DND-41 (cell line): ENCODE data around the gene SLC41A3.

Source experiments
- ATAC-seq: fragments of 200-7000 bp; cut with Tn5 transposase; 3 replicates; pipeline ENCODE4 v1.9.1; 2021; ENCODE audit warnings: low read depth; ENCODE audit not compliant: insufficient read depth
- DNase-seq: peaks from one replicate; pipeline ENCODE4 v3.0.0-alpha.2; 2020
- H2AFZ ChIP-seq: 2 replicates; pipeline ENCODE4 v1.6.0; 2012; ENCODE audit warnings: low read depth, low read length
- H3K27ac ChIP-seq: 2 replicates; pipeline ENCODE4 v1.5.1; 2012; ENCODE audit warnings: low read length, inconsistent platforms
- H3K27me3 ChIP-seq: fragments of 200-600 bp; sonication (generic); 2 replicates; pipeline ENCODE4 v1.6.0; 2012; ENCODE audit warnings: low read length, mild to moderate bottlenecking, inconsistent platforms; ENCODE audit not compliant: insufficient read depth, poor library complexity
- H3K36me3 ChIP-seq: 2 replicates; pipeline ENCODE4 v1.5.1; 2012; ENCODE audit warnings: low read length, inconsistent platforms; ENCODE audit not compliant: insufficient read depth
- H3K4me1 ChIP-seq: 2 replicates; pipeline ENCODE4 v1.5.1; 2012; ENCODE audit warnings: mild to moderate bottlenecking, low read length; ENCODE audit not compliant: insufficient read depth
- H3K4me2 ChIP-seq: 2 replicates; pipeline ENCODE4 v1.6.0; 2012; ENCODE audit warnings: mild to moderate bottlenecking, moderate library complexity, low read length, inconsistent platforms; ENCODE audit not compliant: insufficient read depth
- H3K4me3 ChIP-seq, 2 experiments: fragments of 200-600 bp in 1 of 2; shearing (Covaris generic) in 1 of 2; 2 replicates each; pipeline ENCODE4 v1.5.1; 2012 to 2016; ENCODE audit warnings: inconsistent platforms in 2 of 2, low read length in 2 of 2, mild to moderate bottlenecking in 2 of 2, low read depth in 1 of 2, moderate library complexity in 1 of 2
- H3K79me2 ChIP-seq: 2 replicates; pipeline ENCODE4 v1.6.0; 2012; ENCODE audit warnings: low read length, inconsistent platforms; ENCODE audit not compliant: insufficient read depth
- H3K9ac ChIP-seq: 2 replicates; pipeline ENCODE4 v1.6.0; 2012; ENCODE audit warnings: low read depth, mild to moderate bottlenecking, inconsistent platforms, low read length, moderate library complexity
- H3K9me3 ChIP-seq: 2 replicates; pipeline ENCODE4 v1.5.1; 2012; ENCODE audit warnings: low read length, moderate library complexity, mild to moderate bottlenecking, inconsistent platforms; ENCODE audit not compliant: insufficient read depth, severe bottlenecking
- H4K20me1 ChIP-seq: 2 replicates; pipeline ENCODE4 v1.6.0; 2012; ENCODE audit warnings: low read length; ENCODE audit not compliant: insufficient read depth
- CTCF ChIP-seq: IDR thresholded peaks from 2 replicates; pipeline ENCODE4 v1.5.1; 2012; ENCODE audit warnings: borderline replicate concordance, low read length, moderate library complexity, mild to moderate bottlenecking; ENCODE audit not compliant: poor library complexity, severe bottlenecking; ENCODE audit errors: extremely low read depth
- EZH2 ChIP-seq: IDR thresholded peaks from 3 replicates; pipeline ENCODE4 v1.6.1; 2012; ENCODE audit warnings: borderline replicate concordance, low read depth, mild to moderate bottlenecking, moderate library complexity, low read length, inconsistent platforms; ENCODE audit not compliant: severe bottlenecking

The SLC41A3 gene

GRCh38 chr3:126060613-126061145 lies 23.2 kb downstream of the SLC41A3 start:
- H3K27me3 ChIP-seq: no peaks in the 10 kb centered on the region
- H3K4me2 ChIP-seq: no peak overlapping the region
- H3K27ac ChIP-seq: no peak overlapping the region
- no peaks in the 10 kb centered on the region for H3K36me3 ChIP-seq
- no peaks in the 10 kb centered on the region for H3K79me2 ChIP-seq
- H3K9me3 ChIP-seq: no peaks in the 10 kb centered on the region
- H3K4me1 ChIP-seq: peaks cover 8% of the 10 kb centered on the region
- no peak overlapping the region for H3K4me3 ChIP-seq
- ATAC-seq: no peak
- H2AFZ ChIP-seq: no peak overlapping the region
- DNase-seq: no peak
- no peak overlapping the region for H3K9ac ChIP-seq
- H4K20me1 ChIP-seq: no peaks in the 10 kb centered on the region
- TF ChIP-seq EZH2 (no peak), CTCF (no peak)

- H3K4me1 ChIP-seq: peaks cover 4% of the 10 kb centered on the region
- no peak overlapping the region for H3K27ac ChIP-seq
- H3K9ac ChIP-seq: no peak overlapping the region
- H3K4me2 ChIP-seq: no peak overlapping the region
- H3K36me3 ChIP-seq: no peaks in the 10 kb centered on the region
- no peaks in the 10 kb centered on the region for H3K9me3 ChIP-seq
- no peak for TF ChIP-seq CTCF
- TF ChIP-seq EZH2: no peak
- H3K79me2 ChIP-seq: no peaks in the 10 kb centered on the region
- DNase-seq: no peak
- no peaks in the 10 kb centered on the region for H4K20me1 ChIP-seq
- H3K4me3 ChIP-seq: no peak overlapping the region
- H3K27me3 ChIP-seq: no peaks in the 10 kb centered on the region
- H2AFZ ChIP-seq: no peak overlapping the region
- no peak for ATAC-seq
These were observed 25.3 kb downstream of the SLC41A3 start for GRCh38 chr3:126058666-126059065.

GRCh38 chr3:126057936-126058335 lies 26.0 kb downstream of the SLC41A3 start:
- ATAC-seq: no peak

More at GRCh38 chr3:126057936-126058335, 26.0 kb downstream of the SLC41A3 start:
- Histone ChIP-seq H3K4me2 (no peak overlapping the region), H3K27ac (no peak overlapping the region), H3K4me1 (no peaks in the 10 kb centered on the region), H3K27me3 (no peaks in the 10 kb centered on the region), H3K79me2 (no peaks in the 10 kb centered on the region), H3K9me3 (no peaks in the 10 kb centered on the region), H4K20me1 (no peaks in the 10 kb centered on the region), H3K36me3 (no peaks in the 10 kb centered on the region), H3K9ac (no peak overlapping the region), H2AFZ (no peak overlapping the region), H3K4me3 (no peak overlapping the region)
- DNase-seq: no peak
- TF ChIP-seq EZH2: no peak
- no peak for TF ChIP-seq CTCF
